B cell (primary cell): ENCODE data around the gene PLEKHA7. TPM values are rescaled to one million over a fixed set of nuclear protein-coding genes. Genes with fewer than 3 reads are reported as not detected.
"Not testable (repeated sequence)": the region's sequence is repeated elsewhere in the genome, so short reads cannot be mapped to it uniquely, and the experiment has no call there.

Experiments used
- ATAC-seq: fragments of 200-7000 bp; cut with Tn5 transposase; one replicate; pipeline ENCODE4 v1.10.0; 2021; ENCODE audit warnings: low read depth, mild to moderate bottlenecking, moderate number of reproducible peaks, moderate library complexity
- CTCF ChIA-PET: fragments of 350-600 bp; sonication (Branson Sonifier 250); formaldehyde crosslinking; loops from one replicate; lab custom pipeline; 2021; ENCODE audit warnings: antibody characterized with exemption, inconsistent platforms; lab: Charles Lee
- POLR2A ChIA-PET: fragments of 350-600 bp; sonication (Branson Sonifier 250); formaldehyde crosslinking; loops from one replicate; lab custom pipeline; 2021; ENCODE audit warnings: antibody characterized with exemption; lab: Charles Lee
- DNase-seq: peaks from one replicate; pipeline ENCODE4 v3.0.0; 2013
- H2AFZ ChIP-seq: 2 replicates; pipeline ENCODE4 v1.6.1; 2012; ENCODE audit warnings: mild to moderate bottlenecking, low read depth, low read length; ENCODE audit not compliant: insufficient read depth, poor library complexity, severe bottlenecking
- H3K27ac ChIP-seq, 2 donors: 1 replicate in 1 of 2; 2 replicates in 1 of 2; pipeline ENCODE4 v1.5.1; 2012 to 2013; ENCODE audit warnings: low read length in 2 of 2, mild to moderate bottlenecking in 2 of 2, moderate library complexity in 1 of 2
- H3K27me3 ChIP-seq, 4 experiments: fragments of 200-600 bp in 1 of 4; sonication (generic) in 1 of 4; replicated peaks in 1 of 4; 1 replicate in 2 of 4; 2 replicates in 2 of 4; pipeline versions ENCODE4 v1.6.1 to v1.7.0; 2013 to 2016; ENCODE audit warnings: low read length in 3 of 4, mild to moderate bottlenecking in 2 of 4, mixed read lengths in 1 of 4, moderate library complexity in 1 of 4; ENCODE audit not compliant: insufficient read depth in 4 of 4, control insufficient read depth in 3 of 4; ENCODE audit errors: control extremely low read depth in 1 of 4
- H3K36me3 ChIP-seq, 2 experiments: replicated peaks in 1 of 2; 1 replicate in 1 of 2; 2 replicates in 1 of 2; pipeline versions ENCODE4 v1.6.1 to v1.7.1; 2013; ENCODE audit warnings: low read length in 1 of 2; ENCODE audit not compliant: insufficient read depth in 2 of 2, control insufficient read depth in 1 of 2; ENCODE audit errors: control extremely low read depth in 1 of 2, extremely low read depth in 1 of 2
- H3K4me1 ChIP-seq, 2 donors: fragments of 200-600 bp in 1 of 2; sonication (generic) in 1 of 2; 1 replicate in 1 of 2; 2 replicates in 1 of 2; pipeline versions ENCODE4 v1.5.1 to v1.6.1; 2013 to 2017; ENCODE audit warnings: low read length in 2 of 2; ENCODE audit not compliant: control insufficient read depth in 2 of 2, insufficient read depth in 2 of 2
- H3K4me2 ChIP-seq: replicated peaks from 2 replicates; pipeline ENCODE3; 2012; ENCODE audit warnings: mild to moderate bottlenecking, low read depth, low read length; ENCODE audit not compliant: poor library complexity, severe bottlenecking
- H3K4me3 ChIP-seq, 5 experiments: fragments of 200-600 bp in 1 of 5; sonication (generic) in 1 of 5; 1 replicate in 3 of 5; 2 replicates in 2 of 5; pipeline versions ENCODE4 v1.5.1 to v1.7.0; 2011 to 2016; ENCODE audit warnings: low read length in 4 of 5, mild to moderate bottlenecking in 4 of 5, low read depth in 2 of 5, control low read depth in 1 of 5, moderate library complexity in 1 of 5; ENCODE audit not compliant: insufficient read depth in 1 of 5; ENCODE audit errors: control extremely low read depth in 1 of 5, extremely low read depth in 1 of 5
- H3K79me2 ChIP-seq: fragments of 200-600 bp; sonication (generic); one replicate; pipeline ENCODE4 v1.6.0; 2016; ENCODE audit warnings: low read length; ENCODE audit not compliant: control insufficient read depth, insufficient read depth
- H3K9ac ChIP-seq: fragments of 200-600 bp; sonication (generic); 2 replicates; pipeline ENCODE4 v1.6.1; 2017; ENCODE audit warnings: mild to moderate bottlenecking, low read length, moderate library complexity
- H3K9me3 ChIP-seq, 3 donors: one replicate each; pipeline versions ENCODE4 v1.6.1 to v1.7.1; 2013; ENCODE audit warnings: low read length in 2 of 3; ENCODE audit not compliant: control insufficient read depth in 2 of 3, insufficient read depth in 1 of 3; ENCODE audit errors: control extremely low read depth in 1 of 3
- H4K20me1 ChIP-seq: 2 replicates; pipeline ENCODE4 v1.6.0; 2012; ENCODE audit warnings: mild to moderate bottlenecking, low read length; ENCODE audit not compliant: insufficient read depth, control insufficient read depth, poor library complexity, severe bottlenecking
- H3K27ac Mint-ChIP-seq: one replicate; pipeline ENCODE4 v1.8.0; 2021; ENCODE audit warnings: mixed read lengths
- H3K27me3 Mint-ChIP-seq: one replicate; pipeline ENCODE4 v1.8.0; 2021; ENCODE audit warnings: mixed read lengths
- H3K4me1 Mint-ChIP-seq: one replicate; pipeline ENCODE4 v1.8.0; 2021; ENCODE audit warnings: mixed read lengths
- H3K4me3 Mint-ChIP-seq: one replicate; pipeline ENCODE4 v1.8.0; 2021; ENCODE audit warnings: mixed read lengths
- H3K9me3 Mint-ChIP-seq: one replicate; pipeline ENCODE4 v1.8.0; 2022; ENCODE audit warnings: mixed read lengths; ENCODE audit not compliant: insufficient read depth
- CTCF ChIP-seq: fragments of 200-600 bp; IDR thresholded peaks from one replicate; pipeline ENCODE4 v1.8.0; 2022; ENCODE audit warnings: antibody characterized with exemption, mild to moderate bottlenecking
- EZH2 ChIP-seq: IDR thresholded peaks from 2 replicates; pipeline ENCODE4 v1.6.1; 2012; ENCODE audit warnings: borderline replicate concordance, low read depth, mild to moderate bottlenecking, moderate library complexity, low read length; ENCODE audit not compliant: insufficient read depth, poor library complexity, severe bottlenecking
- WGBS: methylation state at CpG from one replicate; pipeline ENCODE4 v1.1.5; 2013; ENCODE audit warnings: missing lambda C conversion rate; ENCODE audit not compliant: insufficient coverage; 5-methylcytosine and 5-hydroxymethylcytosine counted together
- intact Hi-C: fragments of 100-400 bp; cut with micrococcal nuclease; formaldehyde crosslinking; loops from one replicate; pipeline ENCODE4 v1.10.0; 2022
- polyA plus RNA-seq: library from polyadenylated mRNA; depleted of rRNA; stranded (reverse); fragments of >200 nt; gene quantifications from 2 replicates; pipeline ENCODE4 v1.2.3, GENCODE V29; 2012
- total RNA-seq, 2 donors: library from RNA; stranded (reverse); fragments of 120-200 nt in 1 of 2; gene quantifications; 1 replicate in 1 of 2; 2 replicates in 1 of 2; pipeline versions ENCODE4 v1.2.3 to v1.2.4, GENCODE V29; 2013 to 2022

PLEKHA7 gene
- total and polyA plus RNA-seq, 2 donors (not counting 1 experiment from before 2014, with no cell fraction given): 1.7 to 8.2 TPM

GRCh38 chr11:17034027-17034426 lies 19.8 kb upstream of the PLEKHA7 start:
- H2AFZ ChIP-seq, H3K79me2 ChIP-seq, intact Hi-C loops, H3K27me3 Mint-ChIP-seq, H3K9me3 Mint-ChIP-seq, H3K27me3 ChIP-seq, H4K20me1 ChIP-seq, H3K4me2 ChIP-seq, H3K9ac ChIP-seq, DNase-seq, ATAC-seq, H3K27ac Mint-ChIP-seq, H3K4me1 ChIP-seq, H3K4me1 Mint-ChIP-seq, H3K4me3 ChIP-seq, H3K9me3 ChIP-seq, H3K27ac ChIP-seq, H3K4me3 Mint-ChIP-seq, H3K36me3 ChIP-seq, CTCF ChIA-PET, POLR2A ChIA-PET: not testable (repeated sequence)
- whole genome bisulfite sequencing: 95% methylated on average over 7 of the region's 10 CpGs

- DNase-seq: no peak
- no peaks in the 10 kb centered on the region for H4K20me1 ChIP-seq
- Mint-ChIP-seq H3K27ac (no peak overlapping the region), H3K9me3 (no peaks in the 10 kb centered on the region), H3K27me3 (no peaks in the 10 kb centered on the region), H3K4me3 (no peak overlapping the region), H3K4me1 (no peaks in the 10 kb centered on the region)
- H2AFZ ChIP-seq: no peak overlapping the region
- H3K4me1 ChIP-seq: no peaks in the 10 kb centered on the region
- H3K36me3 ChIP-seq: no peaks in the 10 kb centered on the region
- ATAC-seq: no peak
- 100% methylated on average over 1 of the region's 3 CpGs for WGBS
- no peak overlapping the region for H3K4me2 ChIP-seq
- no peak overlapping the region for H3K4me3 ChIP-seq
- H3K79me2 ChIP-seq: no peaks in the 10 kb centered on the region
- POLR2A ChIA-PET: no interaction called here
- H3K9me3 ChIP-seq: no peaks in the 10 kb centered on the region
- intact Hi-C loops: no loop called here
- TF ChIP-seq EZH2 (no peak), CTCF (no peak)
- H3K27me3 ChIP-seq: no peaks in the 10 kb centered on the region
- H3K27ac ChIP-seq: no peak overlapping the region
- CTCF ChIA-PET: no interaction called here
- no peak overlapping the region for H3K9ac ChIP-seq
Measured at GRCh38 chr11:17026487-17027082, 12.4 kb upstream of the PLEKHA7 start.
